Muscle of arm (tissue), 12 donors: ENCODE results near the gene ZNF512B. TPM values are rescaled to one million over a fixed set of nuclear protein-coding genes. Genes with fewer than 3 reads are reported as not detected.

Experiments used
- polyA plus RNA-seq, 12 donors: library from polyadenylated mRNA; unstranded; fragments of 120-200 nt; gene quantifications; one replicate each; pipeline ENCODE4 v1.2.1, GENCODE V29; 2013; ENCODE audit not compliant: insufficient read length in 12 of 12

ZNF512B gene
- polyA plus RNA-seq, 12 donors = 17.8 to 29.2 (median 22.5) TPM; not detected in 1

Other genes starting within 250 kb of the ZNF512B start
- gene LIME1, start 233.3 kb downstream of the ZNF512B start, polyA plus RNA-seq = 10 to 100 TPM in 1 of 12 donors, 1 to 10 TPM in 10, not detected in 1; 1.9 to 11.8 (median 3.6) TPM
- 100 to 1,000 TPM in 8 of 12 donors, 10 to 100 TPM in 3, not detected in 1; 81.5 to 182 (median 102) TPM for gene SLC2A4RG, start 230.2 kb downstream of the ZNF512B start, polyA plus RNA-seq
- 10 to 100 TPM in 10 of 12 donors, 1 to 10 TPM in 1, not detected in 1; 9.7 to 23.8 (median 15.9) TPM for gene ZBTB46, start 138.7 kb downstream of the ZNF512B start, polyA plus RNA-seq
- gene ABHD16B, start 108.4 kb downstream of the ZNF512B start, polyA plus RNA-seq = not detected
- gene TPD52L2, start 104.7 kb downstream of the ZNF512B start, polyA plus RNA-seq = 10 to 100 TPM in 11 of 12 donors, not detected in 1; 69.3 to 87.5 (median 77.7) TPM
- 10 to 100 TPM in 11 of 12 donors, not detected in 1; 22.3 to 35.9 (median 29.6) TPM for gene DNAJC5, start 74.8 kb downstream of the ZNF512B start, polyA plus RNA-seq
- 10 to 100 TPM in 11 of 12 donors, not detected in 1; 30.4 to 59.8 (median 44.2) TPM for gene UCKL1, start 13.5 kb downstream of the ZNF512B start, polyA plus RNA-seq
- gene SAMD10, start 9.7 kb upstream of the ZNF512B start, polyA plus RNA-seq = 1 to 10 TPM in 11 of 12 donors, not detected in 1; 1.8 to 9.9 (median 2.5) TPM
- 10 to 100 TPM in 11 of 12 donors, not detected in 1; 39.8 to 62.5 (median 50.7) TPM for gene PRPF6, start 11.2 kb upstream of the ZNF512B start, polyA plus RNA-seq
- 1 to 10 TPM in 3 of 12 donors, under 1 TPM in 8, not detected in 1; 0.50 to 4.1 (median 0.78) TPM for gene C20orf204, start 66.3 kb upstream of the ZNF512B start, polyA plus RNA-seq
- gene SOX18, start 79.7 kb upstream of the ZNF512B start, polyA plus RNA-seq = 10 to 100 TPM in 4 of 12 donors, 1 to 10 TPM in 7, not detected in 1; 5.8 to 19.3 (median 7.9) TPM
- gene TCEA2, start 93.3 kb upstream of the ZNF512B start, polyA plus RNA-seq = 10 to 100 TPM in 11 of 12 donors, not detected in 1; 35.5 to 59.2 (median 42.4) TPM
- 10 to 100 TPM in 2 of 12 donors, 1 to 10 TPM in 9, not detected in 1; 3.9 to 19.6 (median 5.0) TPM for gene RGS19, start 109.6 kb upstream of the ZNF512B start, polyA plus RNA-seq
- gene OPRL1, start 110.2 kb upstream of the ZNF512B start, polyA plus RNA-seq = 1 to 10 TPM in 5 of 12 donors, under 1 TPM in 5, not detected in 2; 0.82 to 1.5 (median 1.0) TPM
- under 1 TPM in 4 of 12 donors, not detected in 8; 0.16 to 0.44 (median 0.25) TPM for gene LKAAEAR1, start 114.5 kb upstream of the ZNF512B start, polyA plus RNA-seq
- gene NPBWR2, start 137.6 kb upstream of the ZNF512B start, polyA plus RNA-seq = not detected
- gene MYT1, start 194.5 kb upstream of the ZNF512B start, polyA plus RNA-seq = under 1 TPM in 10 of 12 donors, not detected in 2; 0.04 to 0.32 (median 0.11) TPM